Left lung (tissue), 10 donors: Measurements from ENCODE around the gene RETREG3. TPM values are rescaled to one million over a fixed set of nuclear protein-coding genes. Genes with fewer than 3 reads are reported as not detected.
"Not testable (repeated sequence)": the region's sequence is repeated elsewhere in the genome, so short reads cannot be mapped to it uniquely, and the experiment has no call there.

Source experiments
- ATAC-seq: fragments of 200-7000 bp; cut with Tn5 transposase; one replicate; pipeline ENCODE4 v1.9.1; 2020; ENCODE audit warnings: moderate library complexity
- DNase-seq, 4 donors: peaks; one replicate each; pipeline ENCODE4 v3.0.0-alpha.2; 2013 to 2020
- H3K27ac ChIP-seq, 2 donors: fragments of 200-600 bp; sonication (generic) in 1 of 2; one replicate each; pipeline versions ENCODE4 v1.5.0 to v1.8.0; 2020 to 2021
- H3K27me3 ChIP-seq, 2 donors: fragments of 200-600 bp; sonication (generic) in 1 of 2; one replicate each; pipeline versions ENCODE4 v1.5.0 to v1.8.0; 2020 to 2021
- H3K36me3 ChIP-seq, 2 donors: fragments of 200-600 bp; sonication (generic) in 1 of 2; one replicate each; pipeline versions ENCODE4 v1.5.0 to v1.8.0; 2020 to 2021
- H3K4me1 ChIP-seq, 2 donors: fragments of 200-600 bp; one replicate each; pipeline ENCODE4 v1.8.0; 2021
- H3K4me3 ChIP-seq, 2 donors: fragments of 200-600 bp; sonication (generic) in 1 of 2; one replicate each; pipeline versions ENCODE4 v1.5.0 to v1.8.0; 2020 to 2021; ENCODE audit warnings: mild to moderate bottlenecking in 1 of 2
- H3K9me3 ChIP-seq, 2 donors: fragments of 200-600 bp; sonication (generic) in 1 of 2; one replicate each; pipeline versions ENCODE4 v1.5.0 to v1.8.0; 2020 to 2021
- intact Hi-C, 2 donors: fragments of 100-400 bp; cut with DNase I; formaldehyde crosslinking; loops; one replicate each; pipeline versions ENCODE4 v1.11.2 to v1.14.2; 2022
- polyA plus RNA-seq, 6 donors: library from polyadenylated mRNA; unstranded; fragments of 120-200 nt; gene quantifications; one replicate each; pipeline ENCODE4 v1.2.1, GENCODE V29; 2013; ENCODE audit not compliant: insufficient read length in 6 of 6
- total RNA-seq, 2 donors: library from RNA; stranded (reverse); fragmentation: NEBNext Ultra II Directional; extraction: Animal tissue kit (Norgen Biotek cat#: 25700); gene quantifications; one replicate each; pipeline ENCODE4 v1.2.1, GENCODE V29; 2021
- TF ChIP-seq, protein P1 (sequence below), 2 donors: fragments of 200-600 bp; sonication (generic) in 1 of 2; IDR thresholded peaks; one replicate each; pipeline versions ENCODE4 v1.5.0 to v1.8.0; 2021; ENCODE audit warnings: antibody characterized with exemption in 2 of 2
- donor health status: DM: no; HTN: yes; CAD: no.
- donor health status: DM: no; HTN: no; CAD: no.

RETREG3 gene
- total and polyA plus RNA-seq, 8 donors = 50.6 to 75.5 (median 60.0) TPM

DNA sequence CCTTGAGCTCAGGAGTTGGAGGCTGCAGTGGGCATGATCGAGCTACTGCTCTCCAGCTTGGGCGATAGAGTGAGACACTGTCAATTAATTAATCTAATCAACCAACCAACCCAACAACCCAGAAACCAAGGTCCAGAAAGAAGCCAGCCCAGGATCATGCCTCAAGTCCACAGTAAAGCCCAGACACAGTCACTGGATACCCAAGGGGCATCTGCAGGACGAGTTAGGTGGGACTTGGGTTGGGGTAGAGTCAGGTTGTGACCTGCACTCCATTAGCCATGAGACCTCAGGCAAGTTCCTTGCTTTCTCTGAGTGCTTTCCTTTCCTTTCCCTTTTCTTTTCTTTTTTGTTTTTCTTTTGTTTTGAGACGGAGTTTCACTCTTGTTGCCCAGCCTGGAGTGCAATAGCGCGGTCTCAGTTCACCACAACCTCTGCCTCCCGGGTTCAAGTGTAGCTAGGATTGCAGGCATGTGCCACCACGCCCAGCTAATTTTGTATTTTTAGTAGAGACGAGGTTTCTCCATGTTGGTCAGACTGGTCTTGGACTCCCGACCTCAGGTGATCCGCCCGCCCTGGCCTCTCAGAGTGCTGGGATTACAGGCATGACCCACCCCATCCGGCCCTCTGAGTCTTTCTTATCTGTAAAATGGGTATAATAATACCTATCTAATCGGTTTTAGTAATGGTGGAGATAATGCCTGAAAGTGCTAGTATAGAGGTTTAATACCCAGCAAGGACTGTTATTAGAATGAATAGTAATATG, 60.0 kb downstream of the RETREG3 start:
- TF ChIP-seq, protein P1, sequence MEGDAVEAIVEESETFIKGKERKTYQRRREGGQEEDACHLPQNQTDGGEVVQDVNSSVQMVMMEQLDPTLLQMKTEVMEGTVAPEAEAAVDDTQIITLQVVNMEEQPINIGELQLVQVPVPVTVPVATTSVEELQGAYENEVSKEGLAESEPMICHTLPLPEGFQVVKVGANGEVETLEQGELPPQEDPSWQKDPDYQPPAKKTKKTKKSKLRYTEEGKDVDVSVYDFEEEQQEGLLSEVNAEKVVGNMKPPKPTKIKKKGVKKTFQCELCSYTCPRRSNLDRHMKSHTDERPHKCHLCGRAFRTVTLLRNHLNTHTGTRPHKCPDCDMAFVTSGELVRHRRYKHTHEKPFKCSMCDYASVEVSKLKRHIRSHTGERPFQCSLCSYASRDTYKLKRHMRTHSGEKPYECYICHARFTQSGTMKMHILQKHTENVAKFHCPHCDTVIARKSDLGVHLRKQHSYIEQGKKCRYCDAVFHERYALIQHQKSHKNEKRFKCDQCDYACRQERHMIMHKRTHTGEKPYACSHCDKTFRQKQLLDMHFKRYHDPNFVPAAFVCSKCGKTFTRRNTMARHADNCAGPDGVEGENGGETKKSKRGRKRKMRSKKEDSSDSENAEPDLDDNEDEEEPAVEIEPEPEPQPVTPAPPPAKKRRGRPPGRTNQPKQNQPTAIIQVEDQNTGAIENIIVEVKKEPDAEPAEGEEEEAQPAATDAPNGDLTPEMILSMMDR (IDR thresholded peaks at IDR 0.05) = no peak
- Histone ChIP-seq H3K36me3 (peaks cover 0 to 9% of the 10 kb centered on the region in 2 donors), H3K9me3 (no peaks in the 10 kb centered on the region), H3K27me3 (peaks cover 0 to 20% of the 10 kb centered on the region in 2 donors), H3K27ac (no peak overlapping the region), H3K4me1 (peaks cover 8 to 24% of the 10 kb centered on the region in 2 donors), H3K4me3 (no peak overlapping the region)
- intact Hi-C loops = no loop called here
- ATAC-seq = no peak
- DNase-seq = no peak

DNA sequence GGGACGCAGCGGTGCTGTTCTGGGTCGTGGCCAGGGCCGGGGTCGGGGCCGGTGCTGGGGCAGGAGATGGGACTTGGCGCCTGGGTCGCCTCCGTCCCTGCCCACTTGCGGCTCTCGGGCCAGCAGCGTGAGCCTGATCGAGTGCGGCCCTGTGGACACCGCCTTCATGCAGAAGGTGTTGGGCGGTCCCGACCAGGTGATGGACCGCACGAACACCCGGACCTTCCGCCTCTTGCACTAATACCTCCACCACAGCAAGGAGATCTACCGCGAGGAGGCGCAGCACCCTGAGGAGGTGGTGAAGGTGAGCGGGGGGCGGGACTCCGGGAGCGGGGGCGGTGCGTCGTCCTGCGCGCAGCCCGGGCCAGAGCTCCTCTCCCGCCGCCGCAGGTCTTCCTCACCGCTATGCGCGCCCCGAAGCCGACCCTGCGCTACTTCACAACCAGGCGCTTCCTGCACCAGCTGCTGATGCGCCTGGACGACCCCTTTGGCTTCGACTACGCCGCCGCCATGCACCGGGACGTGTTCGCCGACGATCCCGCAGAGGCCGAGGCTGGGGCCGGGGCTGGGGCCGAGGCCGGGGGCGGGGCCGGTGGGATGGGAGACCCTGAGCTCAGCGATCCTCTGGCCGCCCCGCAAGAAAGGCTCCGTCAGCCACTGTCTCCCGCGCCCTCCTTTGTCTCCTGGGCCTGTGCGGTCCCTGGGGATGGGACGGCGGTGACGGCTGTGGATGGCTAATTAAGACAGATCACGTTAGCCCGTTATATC, 60.9 kb downstream of the RETREG3 start:
- TF ChIP-seq, protein P1 (IDR thresholded peaks at IDR 0.05) = peak; percentile 24 to 27
- DNase-seq (peak in 3 of 4 donors; percentile 58 to 91 (median 82)), ATAC-seq (peak; percentile 96)
- Histone ChIP-seq H3K4me3 (peak overlapping the region; percentile 28 to 33), H3K9me3 (no peaks in the 10 kb centered on the region), H3K27me3 (peaks cover 0 to 20% of the 10 kb centered on the region in 2 donors), H3K36me3 (peaks cover 0 to 18% of the 10 kb centered on the region in 2 donors), H3K27ac (no peak overlapping the region), H3K4me1 (peaks cover 1 to 16% of the 10 kb centered on the region in 2 donors)
- intact Hi-C loops = no loop called here

DNA sequence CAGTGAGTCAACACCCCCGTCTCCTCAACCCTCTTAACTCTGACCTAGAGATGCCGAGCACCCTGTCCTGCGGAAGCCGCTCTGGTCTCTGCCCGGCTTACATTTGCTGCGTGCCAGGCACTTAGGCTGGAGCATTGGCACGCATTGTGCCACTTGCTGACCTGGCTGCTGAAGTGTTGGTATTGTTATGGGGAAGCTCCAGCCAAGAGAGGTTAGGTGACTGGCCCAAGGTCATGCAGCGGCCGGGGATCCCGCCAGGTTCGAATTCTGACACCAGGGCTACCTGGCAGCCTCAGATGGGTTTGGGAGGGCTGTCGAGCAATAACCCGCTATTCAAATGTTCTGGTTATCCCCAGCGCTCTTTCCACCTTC, 61.5 kb downstream of the RETREG3 start:
- TF ChIP-seq, protein P1 (IDR thresholded peaks at IDR 0.05) = no peak
- Histone ChIP-seq H3K4me1 (peaks cover 0 to 12% of the 10 kb centered on the region in 2 donors), H3K27ac (no peak overlapping the region), H3K4me3 (no peak overlapping the region), H3K9me3 (no peaks in the 10 kb centered on the region), H3K36me3 (peaks cover 0 to 24% of the 10 kb centered on the region in 2 donors), H3K27me3 (peaks cover 0 to 20% of the 10 kb centered on the region in 2 donors)
- intact Hi-C loops = no loop called here
- DNase-seq (no peak), ATAC-seq (no peak)

DNA sequence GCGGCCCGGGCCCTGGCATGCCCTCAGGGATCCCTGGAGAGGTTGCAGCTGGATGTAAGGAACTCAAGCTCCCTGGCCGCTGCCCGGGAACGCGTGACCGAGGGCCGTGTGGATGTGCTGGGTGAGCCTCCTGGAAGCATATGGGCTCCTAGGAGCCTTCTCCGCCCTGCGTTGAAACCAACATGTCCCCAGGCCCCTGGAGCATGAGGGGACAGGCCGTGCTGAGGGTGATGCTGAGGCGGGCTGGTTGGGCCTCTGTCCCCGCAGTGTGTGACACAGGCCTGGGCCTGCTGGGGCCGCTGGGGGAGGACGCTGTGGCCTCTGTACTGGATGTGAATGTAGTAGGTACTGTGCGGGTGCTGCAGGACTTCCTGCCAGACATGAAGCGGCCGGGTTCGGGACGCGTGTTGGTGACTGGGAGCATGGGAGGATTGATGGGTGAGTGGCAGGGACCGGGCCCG, 62.1 kb downstream of the RETREG3 start:
- DNase-seq (no peak), ATAC-seq (no peak)
- Histone ChIP-seq H3K9me3 (no peaks in the 10 kb centered on the region), H3K4me1 (peaks cover 0 to 12% of the 10 kb centered on the region in 2 donors), H3K27me3 (peaks cover 0 to 20% of the 10 kb centered on the region in 2 donors), H3K4me3 (no peak overlapping the region), H3K27ac (no peak overlapping the region), H3K36me3 (peaks cover 0 to 30% of the 10 kb centered on the region in 2 donors)
- TF ChIP-seq, protein P1 (IDR thresholded peaks at IDR 0.05) = no peak
- intact Hi-C loops = no loop called here

DNA sequence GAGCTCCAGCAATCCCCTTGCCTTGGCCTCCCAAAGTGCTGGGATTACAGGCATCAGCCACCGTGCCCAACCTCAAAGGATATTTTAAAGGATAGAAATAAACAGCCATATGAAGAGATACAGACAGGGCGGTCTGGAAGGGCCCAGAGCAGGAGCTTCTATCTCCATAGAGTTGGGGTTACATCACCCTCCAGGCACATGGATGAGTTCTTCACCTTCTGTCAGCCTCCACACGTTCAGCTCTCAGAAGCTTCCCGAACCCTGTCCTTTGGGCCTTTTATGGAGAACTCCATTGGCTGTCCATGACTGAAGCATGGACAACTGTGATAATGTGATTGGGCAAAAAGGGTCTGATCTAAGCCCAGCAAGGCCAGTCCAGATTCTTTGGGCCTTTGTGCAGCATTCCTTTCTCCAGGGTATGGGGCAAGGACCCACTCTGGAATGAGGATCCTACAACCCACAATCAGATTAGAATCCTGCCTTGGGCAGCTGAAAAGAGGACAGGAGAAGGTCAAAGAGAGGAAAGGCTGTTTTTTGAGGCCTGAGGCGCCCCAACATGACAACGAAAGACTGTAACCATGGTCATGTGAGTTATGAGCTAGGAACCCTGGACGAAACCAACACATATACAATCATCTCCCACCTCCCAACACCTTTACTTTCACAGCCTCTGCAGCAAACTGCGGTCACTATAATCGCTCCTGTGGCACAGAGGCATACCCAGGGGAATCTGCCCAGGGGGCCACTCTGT, 63.2 kb downstream of the RETREG3 start:
- intact Hi-C loops, DNase-seq, H3K9me3 ChIP-seq: not testable (repeated sequence)

More for the DNA sequence above, 63.2 kb downstream of the RETREG3 start:
- Histone ChIP-seq H3K4me1 (peaks cover 0 to 17% of the 10 kb centered on the region in 2 donors), H3K36me3 (peaks cover 0 to 41% of the 10 kb centered on the region in 2 donors), H3K27me3 (peaks cover 0 to 20% of the 10 kb centered on the region in 2 donors)
- not testable (repeated sequence) for ATAC-seq, H3K27ac ChIP-seq, H3K4me3 ChIP-seq
